GM19351 (cell line): ENCODE results near the gene GRB10.

Source experiments
- ATAC-seq: cut with Tn5 transposase; IDR thresholded peaks from one replicate; pipeline ENCODE4 v1.9.1; 2021; ENCODE audit warnings: mild to moderate bottlenecking, moderate library complexity; ENCODE audit not compliant: unreplicated experiment

The GRB10 gene

DNA sequence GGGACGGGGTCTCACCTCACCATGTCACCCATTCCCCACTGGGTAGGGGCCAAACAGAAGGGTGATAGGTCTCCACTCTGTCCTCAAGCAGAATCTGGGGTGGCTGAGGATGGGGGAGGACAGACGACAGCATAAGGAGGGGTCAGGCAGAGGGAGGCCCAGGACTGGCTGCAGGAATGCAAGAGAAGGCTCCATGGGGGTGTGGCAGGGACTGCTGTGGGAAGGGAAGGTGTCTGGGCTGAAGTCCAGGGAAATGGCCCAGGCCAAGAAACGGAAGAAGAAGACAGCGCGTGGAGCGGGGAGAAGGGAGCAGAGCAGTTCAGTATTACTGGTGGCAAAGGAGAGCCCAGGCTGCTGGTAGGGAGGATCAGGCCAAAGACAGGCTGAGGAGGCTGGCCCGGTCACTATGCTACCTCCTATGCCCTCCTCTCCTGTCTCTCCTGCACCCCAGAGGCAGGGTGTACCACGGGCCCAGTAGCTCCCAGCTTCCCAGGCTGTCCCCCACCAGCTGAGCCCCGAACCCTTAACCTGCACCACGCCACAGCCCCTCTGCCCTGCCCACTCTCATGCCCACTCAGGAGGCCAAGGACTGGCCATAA lies 60.9 kb downstream of the GRB10 start:
- ATAC-seq: no peak

DNA sequence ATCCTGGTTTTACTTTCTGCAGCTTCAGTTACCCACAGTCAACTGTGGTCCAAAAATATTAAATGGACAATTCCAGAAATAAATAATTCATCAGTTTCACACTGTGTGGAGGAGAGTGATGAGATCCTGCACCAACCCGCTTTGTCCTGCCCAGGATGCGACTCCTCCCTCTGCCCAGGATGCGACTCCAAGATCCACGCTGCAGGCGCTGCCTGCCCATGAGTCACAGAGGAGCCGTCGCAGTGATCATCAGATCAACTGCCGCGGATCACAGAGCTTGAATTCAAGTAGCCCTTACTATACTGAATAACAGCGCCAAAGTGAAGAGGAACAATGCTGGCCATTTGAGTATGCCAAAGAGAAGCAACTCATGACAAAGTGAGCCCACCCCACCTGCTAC lies 61.5 kb downstream of the GRB10 start:
- ATAC-seq: no peak

DNA sequence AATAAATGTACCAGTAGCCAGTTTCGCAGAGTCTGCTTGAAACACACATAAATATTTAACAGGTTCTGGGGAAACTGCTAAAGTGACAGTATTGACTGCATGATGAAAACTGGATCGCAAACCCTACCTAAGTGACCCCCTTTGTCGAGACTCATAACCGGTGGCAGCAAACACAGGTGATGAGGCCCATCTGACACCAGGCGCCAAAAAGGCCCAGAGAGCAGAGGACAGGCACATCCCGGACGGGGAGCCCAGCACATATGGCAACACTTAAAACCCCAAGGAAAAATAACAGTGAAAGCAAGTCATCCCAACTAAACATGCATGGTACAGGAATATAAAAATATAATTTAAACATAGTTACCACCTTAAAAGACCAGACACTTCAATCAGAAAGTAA lies 62.4 kb downstream of the GRB10 start:
- no peak for ATAC-seq

DNA sequence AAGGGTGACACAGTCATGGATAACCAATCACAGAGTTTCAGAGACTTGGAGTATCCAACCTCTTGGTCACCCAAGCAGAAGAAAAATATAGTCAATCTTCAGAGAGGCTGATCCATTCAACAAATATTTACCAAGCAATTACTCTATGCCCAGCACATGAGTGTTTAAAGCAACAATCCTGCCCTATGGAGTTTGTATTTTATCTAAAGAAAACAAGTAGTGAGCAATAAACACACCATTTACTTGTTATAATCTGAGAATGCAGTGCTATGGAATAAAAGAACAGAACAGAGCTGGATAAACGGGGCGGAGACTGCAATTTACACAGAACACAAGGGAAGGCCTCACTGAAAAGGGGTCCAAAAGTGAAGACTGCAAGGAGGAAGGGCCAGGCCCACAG lies 63.8 kb downstream of the GRB10 start:
- no peak for ATAC-seq

- ATAC-seq: no peak
Observed at GRCh38 chr7:50718311-50718710, 64.4 kb downstream of the GRB10 start.

GRCh38 chr7:50717181-50717580 lies 65.5 kb downstream of the GRB10 start:
- no peak for ATAC-seq

DNA sequence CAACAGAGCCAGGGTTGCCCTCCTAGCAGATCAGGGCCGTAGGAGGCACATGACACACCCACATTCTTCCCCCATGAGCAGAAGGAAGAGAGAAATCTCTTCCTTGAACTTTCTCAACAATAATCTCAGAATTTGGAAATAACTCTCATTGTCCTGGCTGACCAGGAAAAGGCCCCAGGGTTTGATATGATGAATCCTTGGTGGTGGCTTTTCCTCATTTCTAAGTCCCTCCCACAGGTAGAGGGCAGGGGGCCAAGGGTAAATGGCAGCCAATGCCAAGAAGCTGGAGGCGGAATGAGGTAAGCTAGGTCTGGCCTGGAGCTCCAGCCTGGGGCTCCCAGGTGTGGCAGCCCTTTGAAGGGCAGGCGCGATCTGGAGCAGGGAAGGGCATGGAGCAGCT lies 67.8 kb downstream of the GRB10 start:
- ATAC-seq: no peak

- no peak for ATAC-seq
Observed at GRCh38 chr7:50713123-50713965, 69.4 kb downstream of the GRB10 start.

DNA sequence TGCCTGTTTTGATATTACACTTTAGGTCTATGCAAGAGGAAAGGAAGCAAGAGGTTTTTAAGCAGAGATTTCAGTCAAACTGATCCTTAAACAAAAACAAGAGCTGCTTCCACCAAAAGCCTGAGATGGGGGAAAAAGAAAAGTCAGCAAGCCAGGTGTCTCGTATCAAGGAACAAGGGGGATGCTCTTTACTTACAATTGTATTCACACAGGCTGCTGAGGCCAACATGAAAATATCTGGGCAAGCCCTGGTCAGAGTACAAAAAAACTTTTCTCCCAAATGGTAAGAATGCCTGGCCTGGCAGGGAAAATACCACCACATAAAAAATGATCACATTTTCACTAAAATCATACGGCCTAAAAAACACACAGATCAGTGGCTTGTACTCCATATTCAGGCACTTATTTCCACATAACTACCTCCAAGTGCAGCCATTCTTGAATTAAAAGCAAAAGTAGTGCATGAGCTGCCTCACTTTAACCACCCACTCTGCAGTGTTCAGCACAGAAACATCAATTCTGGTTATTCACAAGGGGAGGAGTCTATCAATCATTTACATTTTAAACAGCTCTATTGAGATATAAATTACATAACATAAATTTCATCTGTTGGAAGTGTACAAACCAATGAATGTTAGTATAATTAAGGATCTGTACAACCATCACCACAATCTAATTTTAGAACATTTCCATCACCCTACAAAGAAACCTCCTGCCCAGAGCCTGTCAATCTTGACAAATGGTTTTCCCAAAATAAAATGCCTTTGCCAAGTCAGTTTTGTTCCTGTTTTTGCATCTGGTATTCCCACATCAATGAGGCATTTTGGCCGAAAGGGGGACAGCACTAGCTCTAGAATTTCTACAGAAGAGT lies 70.2 kb downstream of the GRB10 start:
- no peak for ATAC-seq

DNA sequence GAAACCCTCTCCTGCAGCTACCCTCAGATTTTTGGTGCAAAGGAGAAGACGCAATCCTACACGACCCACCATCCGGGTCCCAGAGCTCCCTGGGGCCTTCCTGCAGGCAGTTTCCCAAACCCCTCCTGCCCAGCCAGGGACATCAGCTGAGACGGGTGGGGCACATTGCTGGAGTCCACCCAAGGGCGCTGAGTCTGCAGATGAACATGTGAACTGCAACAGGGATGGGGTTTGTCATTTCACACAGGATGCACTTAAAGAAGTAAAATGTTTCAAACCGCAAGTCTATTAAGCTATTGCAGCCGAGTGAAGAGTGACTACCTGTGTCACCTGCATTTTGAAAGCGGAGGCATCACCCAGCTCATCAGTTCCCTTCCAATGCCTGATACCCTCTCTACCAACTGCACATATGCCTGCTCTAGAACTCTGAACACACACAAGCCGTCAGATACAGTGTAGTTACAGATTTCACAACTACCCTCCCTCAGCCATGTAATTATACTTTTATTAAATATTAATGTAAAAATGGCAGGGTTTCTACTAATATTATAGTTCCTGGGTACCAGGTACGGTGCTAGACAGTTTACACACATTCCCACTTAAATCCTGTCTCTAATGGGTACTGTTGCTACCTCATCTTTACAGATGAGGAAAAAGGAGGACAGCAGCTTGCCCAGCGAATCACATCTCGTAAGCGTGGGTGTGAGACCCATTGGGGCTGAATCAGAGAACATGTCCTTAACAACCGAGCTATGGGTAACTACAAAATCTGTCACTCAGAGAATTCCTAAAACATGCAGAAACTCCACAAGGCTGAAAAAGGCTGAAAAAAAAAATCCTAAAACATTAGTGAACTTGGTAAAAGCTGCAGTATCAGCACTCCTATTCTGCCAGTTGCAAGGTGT lies 71.2 kb downstream of the GRB10 start:
- no peak for ATAC-seq

DNA sequence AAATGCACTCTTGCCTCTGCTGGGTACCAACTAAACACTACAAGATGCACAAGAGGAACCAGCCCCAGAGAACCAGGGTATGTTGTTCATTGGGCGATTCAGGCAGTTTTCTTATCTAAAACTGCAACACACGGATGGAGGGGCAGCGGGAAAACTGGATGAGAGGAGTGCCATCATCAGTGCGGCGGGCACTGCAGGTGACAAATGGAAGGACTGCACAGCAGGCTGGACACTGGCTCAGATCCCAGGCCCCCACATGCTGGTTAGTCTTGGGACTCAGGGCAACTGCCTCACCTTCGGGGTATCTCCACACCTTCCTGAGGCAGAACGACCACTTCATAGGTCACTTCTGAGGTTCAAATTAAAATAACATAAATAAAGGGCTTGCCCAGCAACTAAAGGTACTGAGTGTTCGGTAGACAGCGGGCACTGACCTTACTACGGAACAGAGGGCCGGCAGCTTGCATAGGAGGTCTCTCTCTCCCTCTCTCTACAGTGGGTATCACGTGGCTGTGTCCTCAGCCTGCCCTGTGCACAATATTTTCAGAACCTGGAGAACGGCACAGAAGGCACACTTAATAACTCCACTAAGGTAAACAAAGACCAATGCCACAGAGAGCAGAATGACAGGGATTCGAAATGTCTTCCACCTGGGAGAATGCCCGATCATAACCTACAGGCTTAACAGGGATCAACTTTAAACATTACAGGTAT lies 72.1 kb downstream of the GRB10 start:
- ATAC-seq: no peak

DNA sequence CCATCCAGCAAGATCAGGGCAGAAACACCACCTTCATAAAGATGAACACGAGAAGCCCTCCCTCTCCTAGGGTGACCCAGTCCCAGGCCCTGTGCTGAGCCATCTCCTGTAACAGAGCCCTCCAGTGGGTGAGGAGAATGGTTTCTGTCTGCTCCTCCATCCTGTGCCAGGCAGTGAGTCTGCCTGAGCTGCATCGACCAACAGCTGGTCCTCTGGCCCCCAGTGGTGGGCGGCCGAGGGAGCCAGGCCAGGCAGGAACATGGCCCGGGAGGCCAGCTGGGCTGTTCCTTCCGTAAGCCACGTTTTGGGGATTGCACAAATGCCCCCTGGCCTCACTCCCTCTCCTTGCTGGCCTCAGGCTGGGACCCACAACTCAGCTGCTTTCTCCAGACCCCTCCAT lies 73.5 kb downstream of the GRB10 start:
- ATAC-seq: no peak

DNA sequence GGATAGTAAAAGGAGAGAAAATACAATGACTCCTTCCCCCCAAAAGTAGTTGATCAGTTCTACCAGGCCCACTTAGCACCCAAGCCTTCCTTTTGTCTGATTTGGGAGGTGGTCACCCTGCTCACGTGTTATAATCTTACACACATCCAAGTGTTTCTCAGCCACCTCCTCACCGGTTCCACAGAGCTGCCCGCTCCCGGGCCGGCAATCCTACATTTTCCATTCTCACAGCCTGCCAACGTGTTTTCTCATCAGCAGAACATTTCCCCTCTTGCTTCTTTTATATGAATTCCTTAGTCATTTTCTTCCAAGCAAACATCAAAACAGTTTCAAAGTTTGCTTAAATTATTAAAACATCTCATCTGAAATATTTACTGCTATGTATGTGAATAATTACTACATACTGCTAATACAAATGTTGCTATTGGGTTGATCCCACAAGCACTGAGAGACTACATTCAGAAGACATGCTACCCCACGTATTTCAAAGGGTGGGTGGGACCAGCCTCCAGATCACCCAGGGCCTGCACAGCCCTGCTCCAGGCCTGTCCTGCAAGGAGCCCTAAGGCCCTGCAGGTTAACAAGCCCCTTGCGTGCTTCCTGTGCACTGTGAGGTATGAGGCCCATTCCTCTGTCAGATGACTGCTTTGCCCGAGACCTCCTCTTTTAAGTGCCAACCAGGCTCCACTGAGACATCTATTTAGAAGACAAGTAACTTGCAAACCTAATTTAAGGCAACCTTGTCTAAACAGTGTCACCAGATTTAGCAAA lies 75.3 kb downstream of the GRB10 start:
- ATAC-seq: no peak

- ATAC-seq: no peak
Observed at GRCh38 chr7:50706469-50706937, 76.2 kb downstream of the GRB10 start.

DNA sequence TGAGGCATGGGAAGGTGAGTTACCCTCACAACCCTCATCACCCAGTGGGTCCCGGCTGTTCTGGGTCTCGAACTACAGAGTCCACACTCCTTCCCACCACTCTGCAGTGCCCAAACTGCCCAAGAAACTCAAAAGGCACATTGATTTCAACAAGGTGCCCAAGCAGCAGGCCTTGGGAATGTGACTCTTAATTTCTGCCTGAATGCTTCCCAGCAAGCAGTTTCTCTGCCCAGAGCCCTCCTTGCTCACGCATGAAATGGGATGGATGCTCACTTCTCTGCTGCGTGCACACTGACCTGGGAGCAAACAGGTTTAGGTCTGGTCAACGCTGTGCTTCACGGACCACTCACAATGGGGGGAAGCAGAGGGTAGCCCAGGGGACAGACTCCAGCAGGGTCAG lies 77.9 kb downstream of the GRB10 start:
- ATAC-seq: no peak

GRCh38 chr7:50703654-50704053 lies 79.0 kb downstream of the GRB10 start:
- ATAC-seq: no peak

DNA sequence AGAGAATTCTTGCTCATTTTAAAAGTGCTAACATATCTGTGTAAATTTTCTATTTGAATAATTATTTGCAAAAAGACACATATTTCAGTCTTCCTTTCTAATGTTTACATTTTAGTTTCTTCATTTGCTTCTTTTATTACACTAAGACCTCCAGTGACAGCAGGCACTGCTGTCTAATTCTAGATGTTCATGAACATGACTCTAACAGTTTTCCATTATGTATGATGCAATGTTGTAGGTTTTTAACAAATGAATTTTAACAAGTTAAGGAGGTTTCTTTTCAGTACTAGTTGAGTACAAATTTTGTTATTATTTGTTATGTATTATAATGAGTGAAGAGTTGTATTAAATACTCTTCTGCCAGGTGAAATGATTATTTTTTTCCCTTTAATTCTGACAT lies 83.6 kb downstream of the GRB10 start:
- ATAC-seq: no peak

GRCh38 chr7:50697748-50698147 lies 84.9 kb downstream of the GRB10 start:
- ATAC-seq: no peak
